GM21381 (cell line): ENCODE data around the gene TRPV3.

Experiments
- ATAC-seq: cut with Tn5 transposase; IDR thresholded peaks from one replicate; pipeline ENCODE4 v1.9.1; 2021; ENCODE audit warnings: mild to moderate bottlenecking, moderate library complexity; ENCODE audit not compliant: unreplicated experiment

TRPV3 gene

DNA sequence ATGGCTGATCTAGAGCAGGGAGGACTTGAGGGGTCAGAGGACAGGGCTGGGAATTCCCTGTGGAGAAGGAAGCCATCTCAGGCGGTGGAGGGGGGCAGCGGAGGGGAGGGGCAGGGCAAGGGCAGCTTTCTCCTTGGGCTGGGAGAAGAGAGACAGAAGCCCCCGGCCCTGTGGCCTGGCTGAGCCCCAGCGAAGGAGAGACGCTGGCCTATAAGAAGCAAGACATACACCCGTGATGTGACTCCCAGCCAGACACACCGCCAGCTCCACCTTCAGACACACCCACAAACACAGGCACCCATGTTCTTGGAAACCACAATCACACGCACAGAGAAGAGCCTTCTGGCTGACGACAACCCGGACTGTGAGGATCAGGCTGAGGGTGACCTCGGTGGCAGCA is 10.0 kb downstream of the TRPV3 start:
- ATAC-seq = no peak

GRCh38 chr17:3546997-3547396 is 10.6 kb downstream of the TRPV3 start:
- no peak for ATAC-seq

DNA sequence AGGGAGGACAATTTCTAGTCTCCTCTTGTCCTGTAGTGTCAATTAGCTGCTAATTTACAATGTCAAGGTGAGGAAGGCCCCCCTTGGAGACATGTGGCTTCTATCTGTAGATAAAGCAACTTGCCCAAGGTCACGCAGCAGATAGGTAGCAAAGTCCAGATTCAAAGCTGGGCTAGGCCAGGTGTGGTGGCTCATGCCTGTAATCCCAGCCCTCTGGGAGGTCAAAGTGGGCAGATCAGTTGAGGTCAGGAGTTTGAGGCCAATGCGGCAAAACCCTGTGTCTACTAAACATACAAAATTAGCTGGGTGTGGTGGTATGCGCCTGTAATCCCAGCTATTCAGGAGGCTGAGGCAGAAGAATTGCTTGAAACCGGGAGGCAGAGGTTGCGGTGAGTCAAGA is 11.1 kb downstream of the TRPV3 start:
- ATAC-seq = no peak

GRCh38 chr17:3545151-3545550 is 12.5 kb downstream of the TRPV3 start:
- ATAC-seq = no peak

- ATAC-seq = no peak
Observed at GRCh38 chr17:3544365-3544764, 13.2 kb downstream of the TRPV3 start.

DNA sequence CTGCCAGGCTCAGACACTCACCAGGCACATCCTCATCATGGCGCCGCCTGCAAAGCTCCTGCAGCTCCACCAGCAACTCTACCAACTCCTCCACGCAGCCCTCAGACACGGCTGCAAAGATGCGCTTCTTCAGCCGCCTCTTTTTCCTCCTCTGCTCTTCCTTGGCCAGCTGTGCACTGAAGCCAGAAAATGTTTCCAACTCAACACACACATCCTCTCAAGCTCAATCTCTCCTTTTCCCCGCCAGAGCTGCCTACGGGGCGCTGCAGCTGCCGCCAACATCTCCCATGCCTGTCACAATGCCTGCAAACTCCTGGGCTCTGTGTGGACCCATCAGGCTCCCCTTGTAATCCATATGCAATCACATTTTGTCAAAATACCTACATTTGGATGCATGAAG is 14.2 kb downstream of the TRPV3 start:
- no peak for ATAC-seq

- ATAC-seq = no peak
Observed at GRCh38 chr17:3542410-3543088, 15.1 kb downstream of the TRPV3 start.

- no peak for ATAC-seq
Observed at GRCh38 chr17:3539881-3540540, 17.6 kb downstream of the TRPV3 start.

DNA sequence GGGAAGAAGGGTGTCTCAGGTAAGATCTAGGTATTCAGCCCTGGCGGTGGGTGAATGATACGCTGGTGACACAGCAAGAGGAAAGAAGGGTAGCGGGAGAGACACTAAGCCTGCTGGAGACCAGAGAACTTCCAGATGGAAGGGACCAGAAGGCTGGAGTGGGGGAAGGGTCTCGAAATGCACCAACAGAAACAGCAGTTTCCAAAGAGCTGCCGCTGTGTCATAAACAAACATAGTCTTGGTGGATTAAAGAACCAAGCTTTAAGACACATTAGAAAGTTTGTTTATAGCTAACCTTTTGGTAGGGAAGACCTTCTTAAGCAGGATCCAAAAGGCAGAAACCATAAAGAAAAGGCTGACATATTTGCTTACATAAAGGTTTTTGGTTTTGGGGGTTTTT is 20.9 kb downstream of the TRPV3 start:
- no peak for ATAC-seq

DNA sequence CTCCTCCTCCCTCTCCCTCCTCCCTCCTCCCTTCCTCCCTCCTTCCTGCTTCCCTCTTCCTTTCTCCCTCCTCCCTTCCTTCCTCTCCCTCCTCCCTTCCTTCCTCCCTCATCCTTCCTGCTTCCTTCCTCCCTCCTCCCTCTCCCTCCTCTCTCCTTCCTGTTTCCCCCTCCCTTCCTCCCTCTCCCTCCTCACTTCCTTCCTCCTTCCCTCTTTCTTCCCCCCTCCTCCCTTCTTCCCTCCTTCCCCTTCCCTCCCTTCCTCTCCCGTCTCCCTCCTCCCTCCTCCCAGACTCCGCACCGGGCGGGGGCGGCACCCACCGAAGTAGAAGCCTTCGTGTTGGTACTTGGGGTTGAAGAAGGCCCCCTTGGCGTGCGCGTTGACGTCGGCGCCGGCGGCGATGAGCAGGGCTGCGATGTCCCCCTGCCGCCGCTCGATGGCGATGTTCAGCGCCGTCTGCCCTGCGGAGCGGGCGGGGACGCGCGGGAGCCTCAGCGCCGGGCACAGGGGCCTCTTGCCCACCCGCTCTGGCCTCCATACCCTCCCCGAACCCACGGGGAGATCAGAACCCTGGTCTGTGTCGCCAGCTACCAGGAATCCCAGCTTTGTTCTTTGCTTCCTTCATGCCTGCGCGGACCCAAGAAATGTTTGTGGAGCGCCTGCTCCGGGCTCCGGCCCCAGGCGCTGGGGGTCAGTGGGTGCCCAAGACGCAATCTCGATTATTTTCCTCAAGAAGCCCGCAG is 22.2 kb downstream of the TRPV3 start:
- no peak for ATAC-seq

DNA sequence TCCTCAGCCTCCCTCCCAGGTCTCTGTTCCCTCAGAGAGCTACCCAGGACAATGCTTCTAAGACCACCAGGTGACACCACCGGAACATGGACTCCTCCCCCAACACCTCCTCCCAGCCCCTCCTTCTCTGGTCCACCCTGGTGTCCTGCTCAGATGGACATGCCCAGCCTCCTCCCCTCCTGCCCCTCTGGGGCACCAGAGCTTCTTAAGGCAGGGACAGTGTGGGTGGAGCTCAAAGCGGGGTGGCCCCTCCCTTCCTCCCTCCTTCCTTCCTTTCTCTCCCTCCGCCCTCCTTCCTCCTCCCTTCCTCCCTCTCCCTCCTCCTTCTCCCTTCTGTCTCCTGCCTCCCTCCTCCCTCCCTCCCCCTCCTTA is 22.7 kb downstream of the TRPV3 start:
- no peak for ATAC-seq

- no peak for ATAC-seq
Observed at GRCh38 chr17:3533752-3534151, 23.9 kb downstream of the TRPV3 start.

- no peak for ATAC-seq
Observed at GRCh38 chr17:3532859-3533142, 24.8 kb downstream of the TRPV3 start.

DNA sequence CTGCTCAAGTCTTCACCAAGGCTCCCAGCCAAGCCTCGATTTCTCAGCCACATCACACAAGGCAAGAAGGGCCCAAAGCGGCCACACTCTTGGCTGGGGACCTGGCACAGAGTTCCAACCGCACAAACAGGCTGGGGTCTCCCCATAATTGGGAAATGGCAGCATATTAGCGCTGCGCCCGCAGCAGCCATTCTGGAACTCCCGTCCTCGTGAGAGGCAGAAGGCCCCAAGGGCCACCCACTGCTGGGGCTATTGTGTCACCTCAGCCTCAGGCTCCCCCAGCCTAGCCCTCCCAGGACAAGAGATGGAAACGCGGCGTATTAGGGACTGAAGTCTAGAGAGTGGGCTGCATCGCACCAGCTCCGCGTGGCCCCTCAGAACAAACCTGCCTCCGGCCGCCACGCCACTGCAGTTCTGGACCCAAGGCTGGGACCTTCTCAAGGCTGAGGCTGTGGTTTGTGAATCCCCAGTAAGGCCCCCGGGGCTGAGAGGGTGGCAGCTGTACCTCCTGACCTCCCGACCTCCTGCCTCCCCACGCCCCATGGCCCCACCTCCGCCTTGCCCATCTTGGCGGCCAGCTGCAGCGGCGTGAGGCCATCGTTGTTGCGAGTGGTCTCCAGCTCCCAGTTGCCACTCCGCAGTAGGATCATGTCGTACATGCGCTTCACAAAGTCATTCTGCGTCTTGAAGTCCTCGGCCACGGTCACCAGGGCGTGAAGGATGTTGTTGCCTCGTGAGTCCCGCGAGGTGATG is 25.3 kb downstream of the TRPV3 start:
- no peak for ATAC-seq

DNA sequence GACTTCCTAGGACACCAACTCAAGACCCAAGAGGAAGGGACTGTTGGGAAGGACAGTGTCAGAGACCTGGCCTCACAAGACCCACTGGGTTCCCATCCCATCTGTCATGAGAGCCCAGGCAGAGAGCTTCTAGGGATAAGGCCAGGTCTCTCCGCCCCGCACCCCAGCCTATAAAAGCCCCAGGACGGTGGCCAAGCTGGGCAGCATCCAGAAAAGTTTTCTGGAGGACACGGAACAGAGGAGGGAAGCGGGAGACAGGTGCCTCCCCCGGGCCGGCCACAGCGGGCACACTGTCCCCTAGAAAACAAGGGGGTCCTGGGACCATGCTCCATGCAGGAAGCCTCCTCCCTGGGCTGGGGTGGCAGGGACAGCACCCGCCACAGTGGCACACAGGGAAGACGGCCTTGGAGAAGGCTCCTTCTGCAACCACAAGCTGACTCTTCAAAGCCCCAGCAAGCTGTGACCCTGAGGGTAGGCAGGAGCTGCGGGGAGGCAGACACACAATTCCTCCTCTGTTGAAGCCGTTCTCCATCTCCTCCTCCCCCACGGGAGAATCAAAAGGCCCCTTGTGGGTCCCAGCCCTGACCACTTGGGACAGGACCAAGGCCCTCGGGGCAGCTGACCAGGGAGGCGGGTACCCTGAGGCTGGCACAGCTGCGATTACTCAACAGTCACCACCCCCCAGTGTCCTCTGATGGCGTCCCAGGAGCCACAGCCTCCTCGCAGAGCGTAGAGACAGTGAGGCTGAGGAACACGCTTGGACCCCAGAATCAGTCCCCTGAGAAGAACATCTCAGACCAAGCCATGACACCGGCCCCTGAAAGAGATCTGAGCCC is 26.1 kb downstream of the TRPV3 start:
- no peak for ATAC-seq

DNA sequence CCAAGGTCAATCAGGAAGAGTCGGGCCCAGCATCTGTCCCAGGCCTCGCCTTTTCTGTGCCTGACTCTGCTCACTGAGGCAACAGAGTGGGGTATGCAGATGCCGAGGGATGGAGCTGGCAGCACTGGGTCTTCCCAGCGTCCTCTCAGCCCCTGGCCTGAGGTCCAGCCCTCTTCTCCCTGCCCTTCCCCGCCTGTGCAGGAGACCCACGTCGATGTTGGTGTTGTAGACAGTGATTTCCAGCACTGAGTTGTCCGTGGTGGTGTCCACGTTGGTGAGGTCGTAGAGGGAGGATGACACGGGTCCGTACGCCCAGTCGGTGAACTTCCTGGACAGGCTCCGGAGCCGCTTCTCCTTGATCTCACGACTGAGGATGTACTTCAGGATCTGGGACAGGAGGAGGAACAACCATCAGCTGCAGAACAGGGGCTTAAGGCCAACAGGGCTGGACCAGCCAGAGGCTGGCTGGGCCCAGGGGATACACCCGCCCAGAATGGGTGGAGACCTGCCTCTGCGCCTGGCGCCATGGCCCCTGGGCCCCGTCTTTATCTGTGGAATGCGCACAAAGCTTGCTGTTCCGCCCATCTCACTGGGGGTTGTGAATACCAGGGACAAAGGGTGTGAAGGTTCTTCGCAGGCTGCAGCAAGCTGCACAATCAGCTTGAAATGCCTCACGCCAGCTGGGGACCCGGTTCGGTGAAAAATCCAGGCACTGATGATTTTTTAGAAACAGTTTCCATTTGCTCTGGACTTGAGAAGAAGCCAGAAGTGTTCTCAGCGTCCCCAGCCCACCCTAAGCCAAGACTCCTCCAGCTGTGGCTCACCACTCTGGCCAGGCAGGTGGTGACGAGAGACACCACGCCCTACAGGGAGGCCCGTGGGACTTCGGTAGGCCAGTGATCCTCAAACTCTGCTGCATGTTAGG is 27.5 kb downstream of the TRPV3 start:
- no peak for ATAC-seq

DNA sequence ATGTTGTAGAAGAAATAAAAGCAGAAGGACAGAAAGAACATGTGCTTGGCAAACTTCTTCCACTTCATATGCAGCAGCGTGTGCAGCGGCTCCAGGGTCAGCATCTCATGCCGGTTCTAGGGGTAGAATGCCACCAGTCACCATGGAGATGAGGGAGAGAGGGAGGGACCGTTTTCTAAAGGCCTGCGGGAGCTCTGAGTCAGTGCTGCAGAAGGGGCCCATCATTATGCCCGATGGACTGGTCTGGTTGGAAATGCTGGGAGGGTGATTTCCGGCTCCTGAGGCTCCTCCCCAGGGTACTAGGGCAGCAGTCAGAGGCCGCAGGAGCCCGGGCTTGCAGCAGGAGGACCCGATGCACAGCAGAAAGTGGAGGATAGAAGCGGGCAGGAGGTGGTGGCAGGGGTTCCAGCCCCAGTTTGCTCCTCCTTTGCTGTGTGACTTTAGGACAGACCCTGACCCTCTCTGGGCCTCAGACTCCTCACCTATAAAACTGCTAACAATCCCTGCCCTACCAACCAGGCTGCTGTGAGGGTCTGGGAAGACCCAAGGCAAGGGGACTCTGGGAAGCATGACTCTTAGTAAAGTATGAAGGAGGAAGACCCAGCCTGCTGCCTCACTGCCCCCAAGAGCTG is 28.6 kb downstream of the TRPV3 start:
- no peak for ATAC-seq

DNA sequence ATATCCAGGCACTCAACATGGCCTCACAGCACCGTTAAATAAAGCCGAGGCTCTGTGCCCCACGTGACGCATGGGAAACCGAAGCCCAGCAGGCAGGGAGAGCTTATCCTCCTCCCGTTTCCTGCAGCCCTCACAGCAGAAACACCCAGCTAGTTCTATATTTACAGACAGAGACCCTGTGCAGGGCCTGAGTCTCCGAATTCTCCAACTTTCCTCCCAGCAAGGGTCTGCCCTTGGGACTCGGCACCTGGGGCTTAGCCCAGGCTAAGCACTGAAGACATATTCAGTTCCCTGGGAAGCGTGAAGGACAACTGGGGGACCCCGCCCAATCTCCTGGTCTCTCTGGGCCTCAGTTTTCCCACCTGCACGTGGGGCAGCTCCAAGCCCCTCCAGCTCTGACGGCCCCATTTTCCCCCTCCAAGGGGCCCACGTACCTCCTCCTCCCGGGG is 29.2 kb downstream of the TRPV3 start:
- ATAC-seq = no peak

DNA sequence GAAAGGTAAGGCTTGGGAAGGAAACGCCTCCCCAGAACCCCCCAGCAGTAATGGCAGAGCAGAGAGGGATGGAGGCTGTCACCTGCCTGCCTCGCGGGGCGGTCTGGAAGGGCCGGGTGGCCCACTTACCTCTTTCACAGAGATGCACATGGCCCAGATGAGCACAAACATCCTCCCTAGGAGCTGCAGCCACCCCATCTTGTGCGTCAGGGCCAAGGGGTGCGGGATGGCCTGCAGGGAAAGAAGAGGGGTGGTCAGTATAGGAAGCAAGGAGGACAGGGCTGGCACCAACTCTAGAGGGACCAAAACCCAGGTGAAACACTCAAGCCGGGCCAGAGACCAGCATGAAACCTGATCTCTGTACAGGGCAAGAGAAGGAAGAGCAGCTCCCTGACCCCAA is 29.7 kb downstream of the TRPV3 start:
- no peak for ATAC-seq
